ENCODE data around the gene SPINK7.
A peak's percentile ranks its signal among the peaks of the same experiment; 100 is the strongest.
"Not testable (repeated sequence)": the region's sequence is repeated elsewhere in the genome, so short reads cannot be mapped to it uniquely, and the experiment has no call there.

The SPINK7 gene

DNA sequence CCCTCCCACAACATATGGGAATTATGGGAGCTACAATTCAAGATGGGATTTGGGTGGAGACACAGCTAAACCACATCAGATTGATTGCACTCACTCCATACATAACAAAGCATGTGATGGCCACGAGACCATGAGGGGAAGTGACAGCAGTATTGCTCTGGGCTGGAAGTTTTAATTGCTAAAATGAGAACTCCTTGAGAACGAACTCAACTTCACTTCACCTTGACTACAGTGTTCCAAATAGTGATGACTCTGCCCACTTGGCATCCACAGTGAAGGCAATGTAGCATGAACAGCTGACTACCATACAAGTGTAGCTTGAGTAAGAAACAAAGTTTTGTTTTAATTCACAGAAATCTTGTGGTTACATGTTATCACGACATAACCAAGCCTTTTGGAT is 739 bp upstream of the SPINK7 start:
- H3K27ac ChIP-seq (ENCODE audit: low read depth, low read length): no peak overlapping the region
- H3K4me3 ChIP-seq (ENCODE audit: low read depth, low read length): no peak overlapping the region
- no peaks in the 10 kb centered on the region for H3K36me3 ChIP-seq (ENCODE audit: control insufficient read depth, insufficient read depth, low read length)
- H3K9me3 ChIP-seq (ENCODE audit: control insufficient read depth, insufficient read depth, low read length): no peaks in the 10 kb centered on the region
- H3K27me3 ChIP-seq (ENCODE audit: control insufficient read depth, insufficient read depth, low read length): no peaks in the 10 kb centered on the region
- H3K4me1 ChIP-seq (ENCODE audit: control insufficient read depth, insufficient read depth, low read length): no peaks in the 10 kb centered on the region
- H3K9ac ChIP-seq (ENCODE audit: low read depth, low read length): no peak overlapping the region

DNA sequence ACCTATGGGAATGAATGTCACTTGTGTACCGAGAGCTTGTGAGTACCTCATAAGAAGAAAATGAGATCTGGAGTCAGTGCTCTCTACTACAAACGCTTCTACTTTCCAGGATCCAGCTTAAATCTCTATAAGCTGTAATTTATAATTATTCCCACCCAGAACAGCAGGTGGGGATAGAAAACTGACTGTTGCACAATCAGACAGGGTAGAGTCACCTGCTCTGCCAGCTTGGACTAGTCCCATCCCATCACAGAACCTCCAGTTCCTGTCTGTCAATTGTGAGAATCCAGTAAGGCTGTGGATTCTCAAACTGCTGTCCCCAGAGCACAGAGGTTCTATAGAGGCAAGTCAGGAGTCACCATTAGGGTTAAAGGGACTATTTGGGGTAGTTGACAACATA is 2.0 kb downstream of the SPINK7 start:
- no peaks in the 10 kb centered on the region for H3K27me3 ChIP-seq (ENCODE audit: control insufficient read depth, insufficient read depth, low read length)

DNA sequence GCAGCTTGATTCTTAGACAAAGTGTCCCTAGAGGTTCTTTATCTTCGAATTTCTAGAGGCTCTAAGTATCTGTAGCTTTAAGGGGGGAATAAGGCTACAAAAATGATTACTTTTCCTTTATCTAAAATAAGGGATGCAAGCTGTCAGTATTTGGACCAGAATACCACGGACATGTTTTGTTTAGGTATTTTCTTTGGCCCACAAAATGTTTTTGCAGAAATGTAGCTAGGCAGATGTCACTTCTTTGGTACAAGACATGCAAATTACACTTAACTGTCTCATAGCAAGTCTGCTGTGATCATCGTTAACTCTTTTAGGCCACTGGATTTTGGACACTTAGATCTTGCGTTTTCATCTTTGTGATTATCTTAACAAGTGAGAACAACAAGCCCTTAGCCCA is 2.5 kb downstream of the SPINK7 start:
- Histone ChIP-seq H3K36me3 (ENCODE audit: control insufficient read depth, insufficient read depth, low read length) (no peaks in the 10 kb centered on the region), H3K27ac (ENCODE audit: low read depth, low read length) (no peak overlapping the region), H3K4me3 (ENCODE audit: low read depth, low read length) (no peak overlapping the region), H3K4me1 (ENCODE audit: control insufficient read depth, insufficient read depth, low read length) (no peaks in the 10 kb centered on the region), H3K27me3 (ENCODE audit: control insufficient read depth, insufficient read depth, low read length) (no peaks in the 10 kb centered on the region), H3K9ac (ENCODE audit: low read depth, low read length) (no peak overlapping the region), H3K9me3 (ENCODE audit: control insufficient read depth, insufficient read depth, low read length) (no peaks in the 10 kb centered on the region)

More for the DNA sequence above, 2.0 kb downstream of the SPINK7 start:
- Histone ChIP-seq H3K27ac (ENCODE audit: low read depth, low read length) (no peak overlapping the region), H3K9ac (ENCODE audit: low read depth, low read length) (no peak overlapping the region), H3K4me1 (ENCODE audit: control insufficient read depth, insufficient read depth, low read length) (no peaks in the 10 kb centered on the region), H3K9me3 (ENCODE audit: control insufficient read depth, insufficient read depth, low read length) (no peaks in the 10 kb centered on the region), H3K4me3 (ENCODE audit: low read depth, low read length) (no peak overlapping the region), H3K36me3 (ENCODE audit: control insufficient read depth, insufficient read depth, low read length) (no peaks in the 10 kb centered on the region)

DNA sequence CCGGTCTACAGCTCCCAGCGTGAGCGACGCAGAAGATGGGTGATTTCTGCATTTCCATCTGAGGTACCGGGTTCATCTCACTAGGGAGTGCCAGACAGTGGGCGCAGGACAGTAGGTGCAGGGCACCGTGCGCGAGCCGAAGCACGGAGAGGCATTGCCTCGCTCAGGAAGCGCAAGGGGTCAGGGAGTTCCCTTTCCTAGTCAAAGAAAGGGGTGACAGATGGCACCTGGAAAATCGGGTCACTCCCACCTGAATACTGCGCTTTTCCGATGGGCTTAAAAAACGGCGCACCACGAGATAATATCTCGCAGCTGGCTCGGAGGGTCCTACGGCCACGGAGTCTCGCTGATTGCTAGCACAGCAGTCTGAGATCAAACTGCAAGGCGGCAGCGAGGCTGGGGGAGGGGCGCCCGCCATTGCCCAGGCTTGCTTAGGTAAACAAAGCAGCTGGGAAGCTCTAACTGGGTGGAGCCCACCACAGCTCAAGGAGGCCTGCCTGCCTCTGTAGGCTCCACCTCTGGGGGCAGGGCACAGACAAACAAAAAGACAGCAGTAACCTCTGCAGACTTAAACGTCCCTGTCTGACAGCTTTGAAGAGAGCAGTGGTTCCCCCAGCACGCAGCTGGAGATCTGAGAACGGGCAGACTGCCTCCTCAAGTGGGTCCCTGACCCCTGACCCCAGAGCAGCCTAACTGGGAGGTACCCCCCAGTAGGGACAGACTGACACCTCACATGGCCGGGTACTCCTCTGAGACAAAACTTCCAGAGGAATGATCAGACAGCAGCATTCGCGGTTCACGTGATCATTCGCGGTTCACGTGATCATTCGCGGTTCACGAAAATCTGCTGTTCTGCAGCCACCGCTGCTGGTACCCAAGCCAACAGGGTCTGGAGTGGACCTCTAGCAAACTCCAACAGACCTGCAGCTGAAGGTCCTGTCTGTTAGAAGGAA is 8.1 kb downstream of the SPINK7 start:
- not testable (repeated sequence) for H3K27ac ChIP-seq (ENCODE audit: low read depth, low read length)

DNA sequence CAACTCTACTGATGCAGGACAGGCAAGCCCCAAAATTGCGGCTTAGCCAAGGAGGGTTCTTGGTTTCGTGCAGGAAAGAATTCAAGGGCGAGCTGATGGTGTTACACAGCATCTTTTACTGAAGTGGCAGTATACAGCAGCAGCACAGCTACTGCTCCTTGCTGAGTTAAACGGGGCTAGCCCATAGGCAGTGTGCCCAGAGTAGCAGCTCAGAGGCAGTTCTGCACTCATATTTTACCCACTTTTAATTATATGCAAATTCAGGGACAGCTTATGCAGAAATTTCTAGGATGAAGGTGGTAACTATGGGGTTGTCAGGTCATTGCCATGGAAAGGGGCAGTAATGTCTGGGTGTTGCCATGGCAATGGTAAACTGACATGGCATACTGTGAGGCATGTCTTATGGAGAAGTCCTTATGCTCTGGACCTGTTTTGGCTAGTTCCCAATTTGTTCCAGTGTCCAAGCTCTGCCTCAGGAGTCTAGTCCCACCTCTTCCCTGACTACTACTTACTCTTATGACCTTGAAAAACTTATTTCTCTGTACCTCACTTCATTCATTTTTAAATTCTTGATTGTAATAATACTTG is 21.1 kb downstream of the SPINK7 start:
- Histone ChIP-seq H3K9me3 (ENCODE audit: control insufficient read depth, insufficient read depth, low read length) (no peaks in the 10 kb centered on the region), H3K4me3 (ENCODE audit: low read depth, low read length) (no peak overlapping the region), H3K9ac (ENCODE audit: low read depth, low read length) (no peak overlapping the region), H3K27ac (ENCODE audit: low read depth, low read length) (no peak overlapping the region), H3K4me1 (ENCODE audit: control insufficient read depth, insufficient read depth, low read length) (no peaks in the 10 kb centered on the region), H3K36me3 (ENCODE audit: control insufficient read depth, insufficient read depth, low read length) (no peaks in the 10 kb centered on the region), H3K27me3 (ENCODE audit: control insufficient read depth, insufficient read depth, low read length) (no peaks in the 10 kb centered on the region)

More for the DNA sequence above, 8.1 kb downstream of the SPINK7 start:
- H3K27me3 ChIP-seq (ENCODE audit: control insufficient read depth, insufficient read depth, low read length); H3K36me3 ChIP-seq (ENCODE audit: control insufficient read depth, insufficient read depth, low read length); H3K9ac ChIP-seq (ENCODE audit: low read depth, low read length); H3K9me3 ChIP-seq (ENCODE audit: control insufficient read depth, insufficient read depth, low read length); H3K4me1 ChIP-seq (ENCODE audit: control insufficient read depth, insufficient read depth, low read length): not testable (repeated sequence)
- peak overlapping the region; percentile 59 for H3K4me3 ChIP-seq (ENCODE audit: low read depth, low read length)

DNA sequence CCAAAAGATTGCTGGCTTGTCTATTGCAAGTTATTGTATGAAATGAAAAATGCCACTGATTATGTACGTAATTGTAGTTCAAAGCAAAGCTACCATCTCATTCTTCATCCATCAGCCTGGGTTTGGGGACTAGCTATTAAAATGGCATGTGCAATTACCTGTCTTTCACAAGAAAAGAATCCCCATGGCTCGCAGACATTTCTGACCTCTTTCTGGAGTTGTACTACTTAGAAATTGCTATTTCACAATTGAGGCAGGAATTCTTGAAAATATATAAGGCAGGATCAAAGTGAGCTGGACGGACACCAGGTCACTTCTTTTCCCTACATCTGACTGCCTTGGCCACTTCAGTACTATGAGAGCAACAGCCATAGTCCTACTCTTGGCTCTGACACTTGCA is 23.0 kb downstream of the SPINK7 start, which contains the start of gene SPINK9:
Gene SPINK9, plus strand, starts transcription at position 301 of the 400 bp plus-strand sequence. Its CDS starts 55 bp downstream, at position 356.
- Histone ChIP-seq H3K36me3 (ENCODE audit: control insufficient read depth, insufficient read depth, low read length) (no peaks in the 10 kb centered on the region), H3K4me3 (ENCODE audit: low read depth, low read length) (no peak within 1 kb of the TSS), H3K4me1 (ENCODE audit: control insufficient read depth, insufficient read depth, low read length) (no peaks in the 10 kb centered on the region), H3K9me3 (ENCODE audit: control insufficient read depth, insufficient read depth, low read length) (no peaks in the 10 kb centered on the region), H3K9ac (ENCODE audit: low read depth, low read length) (no peak within 1 kb of the TSS), H3K27me3 (ENCODE audit: control insufficient read depth, insufficient read depth, low read length) (no peaks in the 10 kb centered on the region), H3K27ac (ENCODE audit: low read depth, low read length) (no peak within 1 kb of the TSS)

DNA sequence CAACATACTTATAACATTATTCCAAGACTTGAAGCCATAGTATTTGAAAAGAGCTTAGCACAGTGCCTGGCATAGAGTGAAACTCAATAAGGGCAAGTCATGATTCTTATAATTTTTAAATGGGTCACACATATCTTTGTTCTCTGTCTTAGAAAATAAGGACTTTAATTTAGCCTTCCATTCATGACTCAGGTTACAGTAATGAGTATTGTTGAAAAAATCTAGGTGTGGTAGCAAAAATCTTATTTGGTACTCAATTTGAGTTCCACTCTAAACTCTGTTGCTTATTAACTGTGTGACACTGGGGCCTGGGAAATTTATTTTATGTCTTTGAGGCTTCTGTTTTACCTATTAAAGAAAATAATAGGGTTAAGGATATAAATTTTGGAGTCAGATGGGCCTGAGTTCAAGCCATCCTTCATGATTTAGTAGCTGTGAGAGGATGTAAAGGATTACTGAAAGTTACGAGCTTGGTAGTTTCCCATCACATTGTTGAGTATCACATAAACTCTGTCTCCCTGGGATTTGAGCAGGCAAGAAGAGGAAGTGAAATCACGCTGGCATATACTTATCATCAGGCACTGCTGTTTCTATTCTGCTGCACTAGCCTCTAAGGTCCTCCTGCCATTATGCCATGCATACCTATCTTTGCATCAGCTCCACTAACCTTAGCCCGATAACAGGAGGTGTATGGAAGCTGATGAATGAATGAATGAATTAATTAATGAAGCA is 24.6 kb downstream of the SPINK7 start:
- H3K9me3 ChIP-seq (ENCODE audit: control insufficient read depth, insufficient read depth, low read length): no peaks in the 10 kb centered on the region
- H3K4me3 ChIP-seq (ENCODE audit: low read depth, low read length): no peak overlapping the region
- H3K36me3 ChIP-seq (ENCODE audit: control insufficient read depth, insufficient read depth, low read length): no peaks in the 10 kb centered on the region
- H3K27me3 ChIP-seq (ENCODE audit: control insufficient read depth, insufficient read depth, low read length): no peaks in the 10 kb centered on the region
- H3K27ac ChIP-seq (ENCODE audit: low read depth, low read length): no peak overlapping the region
- no peaks in the 10 kb centered on the region for H3K4me1 ChIP-seq (ENCODE audit: control insufficient read depth, insufficient read depth, low read length)
- no peak overlapping the region for H3K9ac ChIP-seq (ENCODE audit: low read depth, low read length)

DNA sequence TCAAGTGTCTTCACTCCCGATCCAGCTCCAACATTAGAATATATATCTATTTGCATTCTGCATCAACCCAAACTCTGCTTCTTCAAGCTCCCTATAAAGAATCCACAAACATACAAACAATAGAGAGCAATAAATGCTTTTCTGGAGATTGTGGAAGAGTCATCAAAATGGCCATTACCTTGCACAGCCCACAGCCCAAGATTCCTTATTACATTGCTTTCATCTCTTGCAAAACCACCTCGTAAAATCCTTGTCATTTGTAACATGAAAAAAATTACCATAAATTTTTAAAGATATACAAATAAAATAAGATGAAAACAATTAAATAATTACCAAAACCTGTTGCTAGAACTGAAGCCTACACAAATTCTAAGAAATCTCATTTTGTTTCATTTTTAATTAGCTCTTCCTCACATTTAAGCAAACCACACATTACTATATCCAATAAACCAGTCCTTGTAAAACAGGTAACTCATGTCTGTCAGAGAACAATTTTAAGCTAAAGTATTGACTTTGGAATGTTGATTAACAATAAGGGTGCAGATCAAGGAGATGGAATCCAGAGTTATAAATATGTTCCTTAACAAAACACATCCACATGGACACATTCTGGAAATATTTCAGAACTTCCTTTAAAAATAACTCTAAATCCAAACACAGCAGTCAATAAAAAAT is 30.3 kb downstream of the SPINK7 start:
- H3K27me3 ChIP-seq (ENCODE audit: control insufficient read depth, insufficient read depth, low read length): no peaks in the 10 kb centered on the region
- H3K9ac ChIP-seq (ENCODE audit: low read depth, low read length): no peak overlapping the region
- H3K27ac ChIP-seq (ENCODE audit: low read depth, low read length): no peak overlapping the region
- H3K36me3 ChIP-seq (ENCODE audit: control insufficient read depth, insufficient read depth, low read length): no peaks in the 10 kb centered on the region
- no peaks in the 10 kb centered on the region for H3K4me1 ChIP-seq (ENCODE audit: control insufficient read depth, insufficient read depth, low read length)
- H3K4me3 ChIP-seq (ENCODE audit: low read depth, low read length): no peak overlapping the region
- no peaks in the 10 kb centered on the region for H3K9me3 ChIP-seq (ENCODE audit: control insufficient read depth, insufficient read depth, low read length)

DNA sequence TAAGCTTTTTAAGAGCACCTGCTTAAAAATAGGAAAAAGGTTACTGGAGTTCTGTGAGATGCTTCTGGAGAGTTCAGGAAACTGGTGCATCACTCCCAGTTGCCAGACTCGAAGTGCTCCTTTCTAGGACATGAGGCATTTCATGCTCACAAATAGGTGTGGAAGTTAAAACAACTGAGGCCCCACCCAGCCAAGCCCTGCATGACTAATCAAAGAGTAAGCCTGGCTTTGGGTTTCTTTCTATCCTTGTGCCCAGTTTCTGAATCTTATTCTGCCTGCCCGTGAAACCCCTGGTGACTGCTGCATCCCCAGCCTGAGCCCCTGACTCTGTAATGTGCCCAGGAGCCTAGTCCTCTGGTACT is 30.8 kb downstream of the SPINK7 start:
- H3K4me3 ChIP-seq (ENCODE audit: low read depth, low read length): no peak overlapping the region
- H3K4me1 ChIP-seq (ENCODE audit: control insufficient read depth, insufficient read depth, low read length): no peaks in the 10 kb centered on the region
- no peaks in the 10 kb centered on the region for H3K36me3 ChIP-seq (ENCODE audit: control insufficient read depth, insufficient read depth, low read length)
- no peaks in the 10 kb centered on the region for H3K9me3 ChIP-seq (ENCODE audit: control insufficient read depth, insufficient read depth, low read length)
- no peak overlapping the region for H3K9ac ChIP-seq (ENCODE audit: low read depth, low read length)
- no peaks in the 10 kb centered on the region for H3K27me3 ChIP-seq (ENCODE audit: control insufficient read depth, insufficient read depth, low read length)
- no peak overlapping the region for H3K27ac ChIP-seq (ENCODE audit: low read depth, low read length)

DNA sequence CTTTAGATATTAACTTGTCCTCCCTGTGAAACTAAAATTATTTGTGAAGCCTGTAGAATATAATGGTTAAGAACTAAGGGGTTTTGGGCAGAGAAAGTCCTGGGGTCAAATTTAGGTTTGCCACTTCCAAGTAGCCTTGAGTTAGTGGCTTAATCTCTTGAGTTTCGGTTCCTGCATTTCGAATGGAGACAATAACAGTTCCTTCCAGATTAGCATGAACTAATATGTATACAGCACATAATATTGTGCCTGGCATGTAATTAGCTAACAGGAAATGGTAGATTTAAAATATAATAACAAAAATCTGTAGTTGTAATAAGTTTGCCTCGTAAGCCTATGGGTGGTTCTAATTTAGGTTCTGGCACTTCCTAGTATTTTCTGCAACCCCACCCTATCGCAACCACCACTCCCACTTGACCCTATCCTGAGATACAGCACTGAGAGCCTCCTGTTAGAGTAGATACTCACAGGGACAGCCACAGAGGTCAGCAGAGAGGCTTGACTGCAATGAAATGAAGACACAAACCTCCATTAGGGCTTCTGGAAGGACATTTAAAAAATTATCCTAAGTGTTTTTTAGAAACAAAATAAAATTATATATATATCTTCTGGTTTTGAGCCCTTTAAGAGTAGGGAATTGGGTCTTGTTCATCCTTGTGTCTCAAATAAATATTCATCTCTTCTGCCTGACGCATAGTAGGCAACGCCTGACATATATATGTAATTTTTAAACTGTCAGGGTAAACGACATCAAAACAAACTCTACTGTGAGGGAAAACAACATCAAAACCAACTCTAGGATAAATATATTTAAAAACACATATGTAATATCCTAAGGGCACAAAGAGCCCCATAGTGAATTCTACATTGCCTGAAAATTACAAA is 31.6 kb downstream of the SPINK7 start:
- no peaks in the 10 kb centered on the region for H3K36me3 ChIP-seq (ENCODE audit: control insufficient read depth, insufficient read depth, low read length)
- H3K9ac ChIP-seq (ENCODE audit: low read depth, low read length): no peak overlapping the region
- H3K4me3 ChIP-seq (ENCODE audit: low read depth, low read length): no peak overlapping the region
- H3K4me1 ChIP-seq (ENCODE audit: control insufficient read depth, insufficient read depth, low read length): no peaks in the 10 kb centered on the region
- H3K27me3 ChIP-seq (ENCODE audit: control insufficient read depth, insufficient read depth, low read length): no peaks in the 10 kb centered on the region
- H3K27ac ChIP-seq (ENCODE audit: low read depth, low read length): no peak overlapping the region
- H3K9me3 ChIP-seq (ENCODE audit: control insufficient read depth, insufficient read depth, low read length): no peaks in the 10 kb centered on the region

All from HUES48 (cell line).